DND-41 (cell line): ENCODE measurements around the gene LCT.

Experiments used
- CTCF ChIP-seq: IDR thresholded peaks from 2 replicates; pipeline ENCODE4 v1.5.1; 2012; ENCODE audit warnings: borderline replicate concordance, low read length, moderate library complexity, mild to moderate bottlenecking; ENCODE audit not compliant: poor library complexity, severe bottlenecking; ENCODE audit errors: extremely low read depth
- EZH2 ChIP-seq: IDR thresholded peaks from 3 replicates; pipeline ENCODE4 v1.6.1; 2012; ENCODE audit warnings: borderline replicate concordance, low read depth, mild to moderate bottlenecking, moderate library complexity, low read length, inconsistent platforms; ENCODE audit not compliant: severe bottlenecking

- TF ChIP-seq EZH2 (no peak), CTCF (peak; percentile 41)
These were observed 36.2 kb downstream of the LCT start for GRCh38 chr2:135800513-135801460.
